Measurements from ENCODE around the gene CYP20A1. TPM values are rescaled to one million over a fixed set of nuclear protein-coding genes. Genes with fewer than 3 reads are reported as not detected.
"Not testable (repeated sequence)": the region's sequence is repeated elsewhere in the genome, so short reads cannot be mapped to it uniquely, and the experiment has no call there.

CYP20A1 gene, protein sequence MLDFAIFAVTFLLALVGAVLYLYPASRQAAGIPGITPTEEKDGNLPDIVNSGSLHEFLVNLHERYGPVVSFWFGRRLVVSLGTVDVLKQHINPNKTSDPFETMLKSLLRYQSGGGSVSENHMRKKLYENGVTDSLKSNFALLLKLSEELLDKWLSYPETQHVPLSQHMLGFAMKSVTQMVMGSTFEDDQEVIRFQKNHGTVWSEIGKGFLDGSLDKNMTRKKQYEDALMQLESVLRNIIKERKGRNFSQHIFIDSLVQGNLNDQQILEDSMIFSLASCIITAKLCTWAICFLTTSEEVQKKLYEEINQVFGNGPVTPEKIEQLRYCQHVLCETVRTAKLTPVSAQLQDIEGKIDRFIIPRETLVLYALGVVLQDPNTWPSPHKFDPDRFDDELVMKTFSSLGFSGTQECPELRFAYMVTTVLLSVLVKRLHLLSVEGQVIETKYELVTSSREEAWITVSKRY
- total RNA-seq (19.5 TPM), polyA plus RNA-seq (16.0 TPM)
- long read RNA-seq, donor 1, partial matches to known transcripts: 0 of 1 reads
- long read RNA-seq, donor 1, other reads (novel, unspliced or antisense): 0 of 1 reads
- long read RNA-seq, donor 2, partial matches to known transcripts: 0 of 4 reads
- long read RNA-seq, donor 2, other reads (novel, unspliced or antisense): 0 of 4 reads
- long read RNA-seq, donor 3, partial matches to known transcripts: 0 of 7 reads
- long read RNA-seq, donor 3, other reads (novel, unspliced or antisense): 0 of 7 reads
- long read RNA-seq, donor 4, partial matches to known transcripts: 0 of 1 reads
- long read RNA-seq, donor 4, other reads (novel, unspliced or antisense): 0 of 1 reads
- long read RNA-seq, donor 5, partial matches to known transcripts: 8 of 12 reads
- long read RNA-seq, donor 5, other reads (novel, unspliced or antisense): 0 of 12 reads
- long read RNA-seq, donor 6, partial matches to known transcripts: 0 of 3 reads
- long read RNA-seq, donor 6, other reads (novel, unspliced or antisense): 0 of 3 reads
- long read RNA-seq, donor 7, partial matches to known transcripts: 0 of 5 reads
- long read RNA-seq, donor 7, other reads (novel, unspliced or antisense): 0 of 5 reads
- long read RNA-seq, donor 8, partial matches to known transcripts: 0 of 1 reads
- long read RNA-seq, donor 8, other reads (novel, unspliced or antisense): 0 of 1 reads
- long read RNA-seq, donor 9, transcript CYP20A1-201 (13 exons, 1,949 nt): major isoform, 6 of 7 reads
- long read RNA-seq, donor 9, partial matches to known transcripts: 0 of 7 reads
- long read RNA-seq, donor 9, other reads (novel, unspliced or antisense): 0 of 7 reads
- long read RNA-seq, donor 10, partial matches to known transcripts: 0 of 1 reads
- long read RNA-seq, donor 10, other reads (novel, unspliced or antisense): 0 of 1 reads

- Histone ChIP-seq H3K9me3 (ENCODE audit: control insufficient read depth in 2 of 2, insufficient read depth in 1 of 2, low read length in 1 of 2) (no peaks in the 10 kb centered on the region), H3K4me1 (ENCODE audit: control insufficient read depth in 2 of 2, insufficient read depth in 2 of 2, low read length in 2 of 2) (peaks cover 11 to 19% of the 10 kb centered on the region in 2 donors), H3K4me3 (ENCODE audit: low read length in 2 of 2) (peak within 1 kb of the TSS; percentile 70 to 90), H3K27ac (ENCODE audit: low read depth in 1 of 2, low read length in 1 of 2) (peak within 1 kb of the TSS; percentile 98 to 99), H3K36me3 (ENCODE audit: control insufficient read depth in 2 of 2, insufficient read depth in 2 of 2, low read length in 1 of 2) (peaks cover 9 to 11% of the 10 kb centered on the region in 2 donors), H3K27me3 (ENCODE audit: control insufficient read depth in 2 of 2, insufficient read depth in 1 of 2, low read length in 1 of 2) (no peaks in the 10 kb centered on the region)
- DNase-seq (ENCODE audit: low read depth in 6 of 9, low spot score in 9 of 9): peak; percentile 85 to 97 (median 92)
- under 1% methylated on average over 80 of the region's 80 CpGs for WGBS
These were observed at the start of gene CYP20A1 for GRCh38 chr2:203238704-203239526. Gene CYP20A1, plus strand, starts transcription at chr2:203239018. Its CDS starts 45 bp downstream, at chr2:203239063.

GRCh38 chr2:203190547-203190946 lies 48.3 kb upstream of the CYP20A1 start:
- not testable (repeated sequence) for H3K36me3 ChIP-seq (ENCODE audit: control insufficient read depth in 2 of 2, insufficient read depth in 2 of 2, low read length in 1 of 2); H3K4me3 ChIP-seq (ENCODE audit: low read length in 2 of 2); DNase-seq (ENCODE audit: low read depth in 6 of 9, low spot score in 9 of 9); H3K9me3 ChIP-seq (ENCODE audit: control insufficient read depth in 2 of 2, insufficient read depth in 1 of 2, low read length in 1 of 2); H3K4me1 ChIP-seq (ENCODE audit: control insufficient read depth in 2 of 2, insufficient read depth in 2 of 2, low read length in 2 of 2); H3K27ac ChIP-seq (ENCODE audit: low read depth in 1 of 2, low read length in 1 of 2); H3K27me3 ChIP-seq (ENCODE audit: control insufficient read depth in 2 of 2, insufficient read depth in 1 of 2, low read length in 1 of 2)
- WGBS: 98% methylated on average over 15 of the region's 17 CpGs

DNA sequence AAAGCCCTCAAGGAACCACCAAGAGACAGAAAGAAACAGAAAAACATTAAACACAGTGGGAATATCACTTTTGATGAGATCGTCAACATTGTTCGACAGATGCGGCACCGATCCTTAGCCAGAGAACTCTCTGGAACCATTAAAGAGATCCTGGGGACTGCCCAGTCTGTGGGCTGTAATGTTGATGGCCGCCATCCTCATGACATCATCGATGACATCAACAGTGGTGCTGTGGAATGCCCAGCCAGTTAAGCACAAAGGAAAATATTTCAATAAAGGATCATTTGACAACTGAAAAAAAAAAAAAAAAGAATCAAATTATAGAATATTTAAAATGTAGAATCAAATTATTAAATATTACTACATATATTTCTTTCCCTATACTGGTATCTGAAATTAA lies 47.8 kb upstream of the CYP20A1 start:
- not testable (repeated sequence) for H3K4me1 ChIP-seq (ENCODE audit: control insufficient read depth in 2 of 2, insufficient read depth in 2 of 2, low read length in 2 of 2); H3K9me3 ChIP-seq (ENCODE audit: control insufficient read depth in 2 of 2, insufficient read depth in 1 of 2, low read length in 1 of 2); H3K36me3 ChIP-seq (ENCODE audit: control insufficient read depth in 2 of 2, insufficient read depth in 2 of 2, low read length in 1 of 2); H3K27me3 ChIP-seq (ENCODE audit: control insufficient read depth in 2 of 2, insufficient read depth in 1 of 2, low read length in 1 of 2); DNase-seq (ENCODE audit: low read depth in 6 of 9, low spot score in 9 of 9); H3K4me3 ChIP-seq (ENCODE audit: low read length in 2 of 2); H3K27ac ChIP-seq (ENCODE audit: low read depth in 1 of 2, low read length in 1 of 2)
- WGBS: over 99% methylated on average over 6 of the region's 6 CpGs

DNA sequence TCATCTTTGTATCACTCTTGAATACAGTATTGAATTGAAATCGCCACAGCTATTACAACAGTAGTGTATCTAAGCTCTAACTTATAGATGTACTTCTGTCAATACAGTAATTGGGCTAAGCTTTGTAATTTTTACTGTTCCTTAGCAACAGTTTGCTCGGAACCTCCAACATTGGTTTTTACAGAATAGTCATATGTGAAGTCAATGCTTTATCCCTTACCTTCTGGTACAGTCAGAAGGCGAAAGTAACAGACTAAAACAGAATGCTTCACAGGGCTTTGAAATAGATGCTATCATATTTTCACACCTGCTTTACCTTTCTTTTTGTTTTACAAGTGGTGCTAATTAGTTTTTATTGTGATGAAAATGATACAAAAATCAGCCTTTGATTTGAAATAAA lies 46.9 kb upstream of the CYP20A1 start:
- Histone ChIP-seq H3K27ac (ENCODE audit: low read depth in 1 of 2, low read length in 1 of 2) (no peak overlapping the region), H3K27me3 (ENCODE audit: control insufficient read depth in 2 of 2, insufficient read depth in 1 of 2, low read length in 1 of 2) (no peaks in the 10 kb centered on the region), H3K9me3 (ENCODE audit: control insufficient read depth in 2 of 2, insufficient read depth in 1 of 2, low read length in 1 of 2) (no peaks in the 10 kb centered on the region), H3K4me3 (ENCODE audit: low read length in 2 of 2) (no peak overlapping the region), H3K4me1 (ENCODE audit: control insufficient read depth in 2 of 2, insufficient read depth in 2 of 2, low read length in 2 of 2) (no peaks in the 10 kb centered on the region), H3K36me3 (ENCODE audit: control insufficient read depth in 2 of 2, insufficient read depth in 2 of 2, low read length in 1 of 2) (no peaks in the 10 kb centered on the region)
- DNase-seq (ENCODE audit: low read depth in 6 of 9, low spot score in 9 of 9): no peak
- 98% methylated on average over 3 of the region's 3 CpGs for WGBS

- no peaks in the 10 kb centered on the region for H3K9me3 ChIP-seq (ENCODE audit: control insufficient read depth in 2 of 2, insufficient read depth in 1 of 2, low read length in 1 of 2)
- no peaks in the 10 kb centered on the region for H3K36me3 ChIP-seq (ENCODE audit: control insufficient read depth in 2 of 2, insufficient read depth in 2 of 2, low read length in 1 of 2)
- H3K4me3 ChIP-seq (ENCODE audit: low read length in 2 of 2): no peak overlapping the region
- no peaks in the 10 kb centered on the region for H3K27me3 ChIP-seq (ENCODE audit: control insufficient read depth in 2 of 2, insufficient read depth in 1 of 2, low read length in 1 of 2)
- H3K27ac ChIP-seq (ENCODE audit: low read depth in 1 of 2, low read length in 1 of 2): no peak overlapping the region
- no peak for DNase-seq (ENCODE audit: low read depth in 6 of 9, low spot score in 9 of 9)
- WGBS: 98% methylated on average over 5 of the region's 5 CpGs
- no peaks in the 10 kb centered on the region for H3K4me1 ChIP-seq (ENCODE audit: control insufficient read depth in 2 of 2, insufficient read depth in 2 of 2, low read length in 2 of 2)
These were observed 43.3 kb upstream of the CYP20A1 start for GRCh38 chr2:203195331-203196036.

- Histone ChIP-seq H3K27me3 (ENCODE audit: control insufficient read depth in 2 of 2, insufficient read depth in 1 of 2, low read length in 1 of 2) (no peaks in the 10 kb centered on the region), H3K9me3 (ENCODE audit: control insufficient read depth in 2 of 2, insufficient read depth in 1 of 2, low read length in 1 of 2) (no peaks in the 10 kb centered on the region), H3K4me3 (ENCODE audit: low read length in 2 of 2) (no peak overlapping the region), H3K4me1 (ENCODE audit: control insufficient read depth in 2 of 2, insufficient read depth in 2 of 2, low read length in 2 of 2) (no peaks in the 10 kb centered on the region), H3K36me3 (ENCODE audit: control insufficient read depth in 2 of 2, insufficient read depth in 2 of 2, low read length in 1 of 2) (no peaks in the 10 kb centered on the region), H3K27ac (ENCODE audit: low read depth in 1 of 2, low read length in 1 of 2) (no peak overlapping the region)
- DNase-seq (ENCODE audit: low read depth in 6 of 9, low spot score in 9 of 9): no peak
These were observed 38.0 kb upstream of the CYP20A1 start for GRCh38 chr2:203200866-203201265.

DNA sequence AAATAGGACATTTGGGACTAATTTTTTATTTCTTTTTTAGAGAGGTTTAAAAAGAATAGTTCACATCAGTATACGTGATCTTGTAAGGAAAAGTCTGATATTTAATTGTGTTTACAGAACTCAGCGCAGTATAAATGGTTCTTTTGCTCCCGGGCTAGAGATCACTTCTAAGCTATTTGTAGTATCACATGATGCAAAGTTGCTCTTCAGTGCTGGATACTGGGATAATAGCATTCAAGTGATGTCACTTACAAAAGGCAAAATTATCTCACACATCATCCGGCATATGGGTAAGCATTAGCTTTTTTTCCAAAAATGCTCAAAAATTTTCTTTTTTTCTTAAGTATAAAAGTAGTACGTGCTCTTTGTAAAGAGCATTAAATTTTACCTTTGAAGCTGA lies 37.4 kb upstream of the CYP20A1 start:
- WGBS: 98% methylated on average over 5 of the region's 5 CpGs
- Histone ChIP-seq H3K9me3 (ENCODE audit: control insufficient read depth in 2 of 2, insufficient read depth in 1 of 2, low read length in 1 of 2) (no peaks in the 10 kb centered on the region), H3K4me3 (ENCODE audit: low read length in 2 of 2) (no peak overlapping the region), H3K27ac (ENCODE audit: low read depth in 1 of 2, low read length in 1 of 2) (no peak overlapping the region), H3K36me3 (ENCODE audit: control insufficient read depth in 2 of 2, insufficient read depth in 2 of 2, low read length in 1 of 2) (no peaks in the 10 kb centered on the region), H3K27me3 (ENCODE audit: control insufficient read depth in 2 of 2, insufficient read depth in 1 of 2, low read length in 1 of 2) (no peaks in the 10 kb centered on the region), H3K4me1 (ENCODE audit: control insufficient read depth in 2 of 2, insufficient read depth in 2 of 2, low read length in 2 of 2) (no peaks in the 10 kb centered on the region)
- DNase-seq (ENCODE audit: low read depth in 6 of 9, low spot score in 9 of 9): no peak

- H3K27me3 ChIP-seq (ENCODE audit: control insufficient read depth in 2 of 2, insufficient read depth in 1 of 2, low read length in 1 of 2): no peaks in the 10 kb centered on the region
- no peak overlapping the region for H3K27ac ChIP-seq (ENCODE audit: low read depth in 1 of 2, low read length in 1 of 2)
- no peak overlapping the region for H3K4me3 ChIP-seq (ENCODE audit: low read length in 2 of 2)
- DNase-seq (ENCODE audit: low read depth in 6 of 9, low spot score in 9 of 9): no peak
- H3K9me3 ChIP-seq (ENCODE audit: control insufficient read depth in 2 of 2, insufficient read depth in 1 of 2, low read length in 1 of 2): no peaks in the 10 kb centered on the region
- 98% methylated on average over 1 of the region's 1 CpG for WGBS
- no peaks in the 10 kb centered on the region for H3K4me1 ChIP-seq (ENCODE audit: control insufficient read depth in 2 of 2, insufficient read depth in 2 of 2, low read length in 2 of 2)
- no peaks in the 10 kb centered on the region for H3K36me3 ChIP-seq (ENCODE audit: control insufficient read depth in 2 of 2, insufficient read depth in 2 of 2, low read length in 1 of 2)
These were observed 29.3 kb upstream of the CYP20A1 start for GRCh38 chr2:203209538-203209937.

Data from thymus (tissue), 14 donors.